Measurements from ENCODE around the gene CDK6.
"Not testable (repeated sequence)": the region's sequence is repeated elsewhere in the genome, so short reads cannot be mapped to it uniquely, and the experiment has no call there.

CDK6 gene

DNA sequence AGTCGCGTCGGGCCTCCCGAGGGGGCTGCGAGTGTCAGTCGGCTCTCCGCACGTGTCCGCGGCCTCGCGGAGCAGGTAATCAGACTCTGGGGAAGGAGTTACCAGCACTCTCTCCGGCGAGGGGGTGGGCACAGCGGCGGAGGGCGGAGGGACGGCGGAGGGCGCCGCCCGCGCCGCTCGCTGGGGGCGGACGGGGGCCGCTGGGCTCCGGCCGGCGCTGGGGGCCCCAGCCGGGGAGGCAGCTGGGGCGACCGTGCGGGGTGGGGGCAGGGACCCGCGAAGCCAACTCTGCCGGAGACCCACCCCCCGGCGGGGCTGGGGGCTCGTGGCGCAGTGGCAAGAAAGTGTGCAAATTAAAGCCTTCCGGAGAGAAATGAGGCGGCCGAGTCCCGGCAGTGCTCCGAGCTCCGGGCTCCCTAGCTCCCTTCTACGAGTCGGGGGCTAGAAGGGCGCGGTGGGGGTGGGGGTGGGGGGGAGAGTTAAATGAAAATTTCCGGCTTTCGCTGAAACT, at the start of gene CDK6:
TSS of gene CDK6 (minus strand) at position 85 of the 511 bp plus-strand sequence. CDS start 3,250 bp downstream, outside the sequence.
- peak; percentile 63 for DNase-seq (ENCODE audit: low spot score)

DNA sequence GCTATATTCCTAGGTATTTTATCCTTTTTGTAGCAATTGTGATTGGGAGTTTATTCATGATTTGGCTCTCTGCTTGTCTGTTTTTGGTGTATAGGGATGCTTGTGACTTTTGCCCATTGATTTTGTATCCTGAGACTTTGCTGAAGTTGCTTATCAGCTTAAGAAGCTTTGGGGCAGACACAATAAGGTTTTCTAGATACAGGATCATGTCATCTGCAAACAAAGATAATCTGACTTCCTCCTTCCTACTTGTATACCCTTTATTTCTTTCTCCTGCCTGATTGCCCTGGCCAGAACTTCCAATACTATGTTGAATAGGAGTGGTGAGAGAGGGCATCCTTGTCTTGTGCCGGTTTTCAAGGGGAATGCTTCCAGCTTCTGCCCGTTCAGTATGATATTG, 49.7 kb upstream of the CDK6 start:
- not testable (repeated sequence) for DNase-seq (ENCODE audit: low spot score)

DNA sequence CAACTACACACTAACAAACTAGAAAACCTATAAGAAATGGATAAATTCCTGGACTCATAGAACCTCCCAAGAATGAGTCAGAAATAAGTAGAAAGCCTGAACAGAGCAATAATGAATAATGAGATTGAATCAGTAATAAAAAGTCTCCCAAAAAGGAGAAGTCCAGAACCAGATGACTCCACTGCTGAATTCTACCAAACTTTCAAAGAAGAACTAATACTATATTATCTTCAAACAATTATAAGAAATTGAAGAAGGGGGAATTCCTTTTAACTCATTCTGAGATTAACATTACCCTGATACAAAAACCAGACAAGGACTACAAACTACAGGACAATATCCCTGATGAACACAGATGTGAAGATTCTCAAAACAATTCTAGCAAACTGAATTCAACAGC, 47.8 kb upstream of the CDK6 start:
- DNase-seq (ENCODE audit: low spot score), result no peak

DNA sequence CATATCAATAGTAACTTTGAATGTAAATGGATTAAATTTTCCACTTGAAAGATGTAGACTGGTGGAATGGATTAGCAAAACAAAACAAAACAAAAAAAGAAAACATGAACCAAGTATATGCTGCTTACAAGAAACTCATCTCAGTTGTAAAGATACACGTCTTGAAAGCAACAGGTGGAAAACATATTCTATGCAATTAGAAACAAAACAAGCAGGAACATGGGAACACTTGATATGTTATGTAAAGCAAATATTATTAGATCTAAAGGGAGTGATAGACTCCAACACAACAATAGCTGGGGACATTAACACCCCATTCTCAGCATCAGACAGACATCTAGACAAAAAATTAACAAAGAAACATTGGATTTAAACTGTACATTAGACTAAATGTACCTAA, 46.4 kb upstream of the CDK6 start:
- DNase-seq (ENCODE audit: low spot score), result no peak

DNA sequence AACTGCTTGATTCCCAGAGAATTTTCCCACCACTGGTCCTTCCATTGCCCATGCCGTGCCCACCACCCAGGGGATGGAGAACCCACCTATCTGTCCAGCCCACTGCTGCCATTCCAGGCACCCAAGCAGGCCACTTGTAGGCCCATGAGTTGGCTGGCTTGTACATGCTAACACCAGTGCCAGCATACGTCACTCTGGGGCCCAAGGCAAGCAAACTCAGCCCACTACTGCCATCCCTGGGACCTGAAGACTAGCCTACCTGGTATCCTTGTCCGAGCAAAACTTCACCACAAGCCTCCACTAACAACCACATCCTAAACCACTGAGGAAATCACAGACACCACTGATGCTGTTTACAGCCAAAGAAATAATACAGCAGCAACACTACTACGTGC, 44.7 kb upstream of the CDK6 start:
- no peak for DNase-seq (ENCODE audit: low spot score)

DNA sequence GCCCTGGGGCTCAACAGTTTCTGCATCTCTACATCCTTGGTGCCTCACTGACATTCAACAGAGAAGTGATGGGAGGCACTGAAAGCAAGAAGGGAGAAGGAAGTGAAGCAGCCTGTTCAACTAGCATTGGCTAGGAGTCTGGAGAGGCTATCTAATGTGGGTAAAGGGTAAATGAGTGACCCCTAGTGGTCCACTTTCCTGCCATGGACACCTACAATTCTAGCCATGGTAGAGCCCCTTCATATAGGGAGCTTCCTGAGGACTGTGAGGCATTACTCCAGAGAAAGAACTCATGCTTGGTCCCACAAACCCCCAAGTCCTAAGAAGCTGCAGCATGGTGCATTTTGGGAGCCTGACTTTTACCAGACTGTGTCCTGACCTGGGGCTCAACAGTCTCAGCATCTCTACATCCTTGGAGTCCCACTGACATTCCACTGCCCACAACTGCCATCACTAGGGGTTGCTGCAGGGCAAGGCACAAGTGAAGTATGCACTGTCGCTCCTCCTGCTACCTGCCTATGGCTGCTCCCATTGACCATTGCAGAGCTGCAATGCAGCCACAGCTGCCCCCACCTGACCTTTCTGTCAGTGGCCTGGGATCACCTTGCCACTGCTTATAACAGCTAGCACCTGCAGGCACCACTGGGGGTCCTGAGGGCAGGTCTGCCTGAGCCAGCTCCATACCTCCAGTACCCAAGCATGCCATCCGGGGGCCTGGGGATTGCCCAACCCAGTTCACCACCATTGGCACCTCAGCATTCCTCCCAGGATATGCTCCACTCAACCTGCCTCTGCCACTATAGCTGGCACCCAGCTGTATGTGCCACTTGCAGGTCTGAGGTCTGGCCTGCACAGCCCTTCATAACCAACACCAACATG, 44.1 kb upstream of the CDK6 start:
- DNase-seq (ENCODE audit: low spot score), result peak; percentile 25

DNA sequence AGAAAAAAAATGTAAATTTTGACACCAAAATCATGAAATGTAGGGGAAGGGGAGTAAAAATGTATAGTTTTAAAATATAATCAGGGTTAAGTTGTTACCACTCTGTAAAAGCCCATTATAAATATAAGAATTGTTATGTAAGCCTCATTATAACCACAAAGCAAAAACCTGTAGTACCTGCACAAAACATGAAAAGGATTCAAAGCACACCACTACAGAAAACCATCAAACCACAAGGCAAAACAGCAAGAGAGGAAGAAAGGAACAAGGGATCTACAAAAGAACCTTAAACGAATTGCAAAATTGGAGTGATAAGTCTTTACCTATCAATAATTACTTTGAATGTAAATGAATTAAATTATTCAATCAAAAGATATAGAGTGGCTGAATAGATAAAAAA, 41.0 kb upstream of the CDK6 start:
- DNase-seq (ENCODE audit: low spot score), result no peak

DNA sequence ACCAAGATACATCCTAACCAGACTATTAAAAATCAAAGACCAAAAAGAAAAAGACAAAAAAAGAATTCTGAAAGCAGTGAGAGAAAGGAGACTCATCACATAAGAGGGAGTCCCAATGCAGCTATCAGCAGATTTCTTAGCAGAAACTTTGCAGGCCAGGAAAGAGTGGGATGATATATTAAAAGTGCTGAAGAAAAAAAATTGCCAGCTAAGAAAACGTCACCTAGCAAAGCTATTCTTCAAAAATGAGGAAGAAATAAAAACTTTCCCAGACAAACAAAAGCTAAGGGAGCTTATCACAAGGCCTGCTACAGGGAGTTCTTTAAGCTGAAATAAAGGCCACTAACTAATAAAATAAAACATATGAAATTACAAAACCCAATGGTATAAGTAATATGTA, 40.5 kb upstream of the CDK6 start:
- no peak for DNase-seq (ENCODE audit: low spot score)

DNA sequence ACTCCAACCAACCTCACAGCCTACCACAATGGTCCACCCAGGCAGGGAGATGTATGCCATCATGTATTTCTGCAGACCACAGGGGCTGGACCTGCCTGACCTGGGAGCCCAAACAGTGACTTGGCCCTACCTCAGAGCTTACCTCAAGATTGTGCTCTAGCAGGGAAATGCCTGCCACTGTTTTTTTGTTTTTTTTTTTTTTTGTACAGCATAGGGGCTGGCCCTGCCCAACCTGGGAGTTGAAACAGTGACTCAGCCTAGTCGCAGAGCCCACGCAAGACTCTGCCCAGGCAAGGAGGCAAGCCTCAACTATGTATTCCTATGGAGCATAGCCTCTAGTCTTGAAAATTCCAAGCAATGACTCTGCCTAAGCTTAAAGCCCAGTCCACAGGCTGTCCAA, 39.3 kb upstream of the CDK6 start:
- DNase-seq (ENCODE audit: low spot score), result no peak

DNA sequence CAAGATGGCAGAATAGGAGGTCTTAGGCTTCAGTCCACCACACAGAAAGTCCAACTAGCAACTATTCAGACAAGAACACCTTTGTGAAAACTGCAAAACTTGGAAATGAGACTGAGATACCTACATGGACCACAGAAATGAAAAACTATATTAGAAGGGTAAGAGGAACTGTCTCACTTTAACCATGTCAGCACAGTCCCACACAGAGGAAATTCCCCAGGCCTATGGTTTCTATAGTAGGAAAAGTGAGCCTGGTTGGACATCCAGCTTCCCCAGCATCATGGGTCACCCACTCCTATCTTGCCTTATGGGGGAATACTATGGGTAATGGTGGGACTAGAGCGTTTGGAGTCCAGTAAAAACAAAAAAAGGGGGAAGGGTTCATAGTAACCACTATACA, 38.8 kb upstream of the CDK6 start:
- no peak for DNase-seq (ENCODE audit: low spot score)

DNA sequence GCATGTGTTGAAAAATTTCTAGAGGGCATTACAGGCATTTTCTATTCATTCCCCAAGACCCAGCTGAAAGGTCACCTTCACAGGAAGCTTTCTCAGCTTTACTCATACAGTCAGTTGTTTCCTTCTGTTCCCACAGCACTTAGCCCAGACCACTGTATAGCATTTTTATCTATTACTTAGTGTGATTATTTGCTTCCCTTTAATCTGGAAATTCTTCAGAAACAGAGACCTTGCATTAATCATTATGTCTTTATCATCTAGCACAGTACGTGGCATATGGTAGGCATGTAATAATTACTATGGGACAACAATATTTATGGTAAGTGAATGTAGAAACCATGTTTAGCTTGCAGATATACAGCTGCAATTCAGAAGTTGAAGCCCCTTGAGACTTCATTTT, 38.2 kb upstream of the CDK6 start:
- no peak for DNase-seq (ENCODE audit: low spot score)

DNA sequence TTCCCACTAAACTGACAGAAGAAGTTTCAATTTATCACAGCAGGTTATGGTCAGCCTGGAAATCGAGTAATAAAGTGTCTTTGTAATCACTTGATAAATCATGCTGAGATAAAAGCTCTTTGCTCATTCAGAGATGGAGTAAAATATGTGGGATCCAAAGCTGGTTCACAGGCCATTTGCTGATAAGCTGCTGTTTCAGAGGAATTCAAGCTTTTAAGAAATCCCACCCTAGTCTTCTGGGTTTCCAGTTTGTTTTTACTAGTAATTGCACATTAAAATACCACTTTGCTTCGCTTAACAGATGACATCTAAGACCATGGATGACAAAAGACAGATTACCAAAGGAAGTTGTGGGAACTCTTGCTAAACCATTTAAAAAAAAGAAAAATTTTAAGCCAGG, 37.4 kb upstream of the CDK6 start:
- no peak for DNase-seq (ENCODE audit: low spot score)

DNA sequence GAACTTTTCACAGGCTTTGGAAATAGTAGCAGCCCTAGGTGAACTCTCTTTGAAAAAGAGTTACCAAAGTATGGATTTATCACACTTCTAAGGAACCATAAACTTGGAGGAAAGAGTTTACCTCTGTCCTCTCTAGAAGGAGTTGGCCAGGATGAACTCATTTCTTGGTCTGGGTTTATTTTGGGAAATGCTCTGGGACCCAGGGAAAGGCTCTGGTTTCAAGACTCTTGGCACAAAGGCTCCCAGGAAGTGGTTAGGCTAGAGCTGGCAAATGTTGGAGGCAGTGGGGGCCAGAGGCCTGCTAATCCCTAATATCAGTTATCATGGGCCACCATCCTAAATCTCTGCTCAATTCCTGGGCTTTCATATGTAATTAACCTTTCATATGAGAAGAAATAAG, 36.3 kb upstream of the CDK6 start:
- no peak for DNase-seq (ENCODE audit: low spot score)

DNA sequence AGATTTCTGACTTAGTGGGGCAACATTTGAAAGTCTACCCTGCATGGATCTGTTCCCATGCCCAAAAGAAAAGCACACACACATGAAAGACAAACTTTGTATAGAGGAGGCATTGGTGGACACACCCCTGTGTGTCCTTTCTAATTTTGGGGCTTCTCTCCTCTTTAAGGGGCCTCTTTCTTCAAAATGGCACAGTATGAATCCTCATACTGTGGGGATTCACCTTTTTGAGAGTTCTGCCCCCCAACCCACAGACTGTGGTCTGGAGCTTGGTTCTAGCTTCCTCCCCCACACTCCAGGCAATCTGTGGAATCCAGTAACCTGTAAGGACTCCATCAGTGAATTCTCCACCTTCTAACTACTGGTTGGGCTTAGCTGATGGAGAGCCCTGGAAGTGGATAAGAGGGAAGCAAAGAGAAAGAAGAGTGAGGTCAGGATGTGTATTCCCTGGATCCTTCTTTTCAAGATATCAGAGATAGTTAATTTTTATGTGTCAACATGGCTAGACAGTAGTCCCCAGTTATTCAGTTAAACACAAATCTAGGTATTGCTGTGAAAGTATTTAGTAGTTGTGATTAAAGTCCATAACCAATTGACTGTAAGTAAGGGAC, 32.4 kb upstream of the CDK6 start:
- no peak for DNase-seq (ENCODE audit: low spot score)

DNA sequence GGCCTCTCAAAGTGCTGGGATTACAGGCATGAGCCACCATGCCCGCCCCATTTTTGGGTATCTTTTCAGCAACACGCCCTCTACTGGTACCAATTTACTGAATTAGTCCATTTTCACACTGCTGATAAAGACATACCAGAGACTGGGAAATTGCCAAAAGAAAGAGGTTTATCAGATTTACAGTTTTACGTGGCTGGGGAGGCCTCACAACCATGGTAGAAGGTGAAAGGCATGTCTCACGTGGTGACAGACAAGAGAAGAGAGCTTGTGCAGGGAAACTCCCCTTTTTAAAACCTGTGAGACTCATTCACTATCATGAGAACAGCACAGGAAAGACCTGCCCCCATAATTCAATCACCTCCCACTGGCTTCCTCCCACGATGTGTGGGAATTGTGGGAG, 27.8 kb upstream of the CDK6 start:
- peak; percentile 47 for DNase-seq (ENCODE audit: low spot score)

DNA sequence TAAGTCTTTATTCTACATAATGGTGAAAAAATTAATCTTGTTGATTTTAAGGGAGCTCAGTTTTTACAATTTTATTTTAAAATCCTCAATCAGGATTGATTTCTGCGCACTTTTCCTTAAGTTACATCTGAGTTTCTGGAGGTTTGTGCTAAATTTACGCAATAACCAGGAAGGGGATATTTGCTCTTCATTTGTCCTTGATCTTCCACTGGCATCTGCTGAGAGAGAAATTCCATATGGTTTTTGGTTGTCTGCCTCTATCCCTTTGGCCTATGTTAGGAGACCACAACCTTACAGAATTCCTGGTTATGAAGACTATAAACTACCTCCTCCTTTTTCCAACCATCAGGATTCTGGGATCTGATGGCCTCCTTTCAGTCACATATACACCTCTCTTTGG, 20.1 kb upstream of the CDK6 start:
- DNase-seq (ENCODE audit: low spot score), result no peak

DNA sequence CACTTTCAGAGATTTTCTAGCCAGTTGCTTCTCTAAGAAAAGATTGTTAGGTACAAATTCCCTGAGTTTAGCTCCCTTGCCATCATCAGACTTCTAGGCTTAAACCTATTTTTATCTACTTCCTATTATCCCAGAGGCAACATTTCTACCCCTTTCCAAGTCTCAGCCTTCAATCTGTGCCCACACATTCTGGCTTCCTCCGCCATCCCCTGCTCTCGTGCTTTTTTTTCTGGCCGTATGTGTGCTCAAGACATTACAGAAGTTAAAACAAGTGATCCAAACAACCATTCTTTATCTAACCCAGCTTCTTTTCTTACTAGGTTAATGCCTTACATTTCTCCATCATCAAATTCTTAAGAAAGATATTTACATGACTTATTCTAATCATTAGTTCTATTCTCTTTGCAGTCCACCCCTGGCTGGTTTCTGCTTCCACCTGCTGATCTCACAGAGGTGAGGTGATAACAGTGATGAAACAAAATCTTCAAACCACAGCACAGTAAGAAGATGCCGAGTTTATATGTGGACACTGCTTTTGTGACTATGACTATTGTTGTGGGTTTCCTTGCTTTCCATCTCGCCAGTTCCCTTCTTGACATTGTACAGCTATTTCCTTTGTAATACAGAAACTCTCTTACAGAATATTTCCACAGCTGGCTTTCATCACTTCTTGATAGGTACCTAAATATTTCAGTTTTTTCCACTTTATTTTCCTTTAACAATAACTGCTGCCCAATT, 18.3 kb upstream of the CDK6 start:
- DNase-seq (ENCODE audit: low spot score), result no peak

DNA sequence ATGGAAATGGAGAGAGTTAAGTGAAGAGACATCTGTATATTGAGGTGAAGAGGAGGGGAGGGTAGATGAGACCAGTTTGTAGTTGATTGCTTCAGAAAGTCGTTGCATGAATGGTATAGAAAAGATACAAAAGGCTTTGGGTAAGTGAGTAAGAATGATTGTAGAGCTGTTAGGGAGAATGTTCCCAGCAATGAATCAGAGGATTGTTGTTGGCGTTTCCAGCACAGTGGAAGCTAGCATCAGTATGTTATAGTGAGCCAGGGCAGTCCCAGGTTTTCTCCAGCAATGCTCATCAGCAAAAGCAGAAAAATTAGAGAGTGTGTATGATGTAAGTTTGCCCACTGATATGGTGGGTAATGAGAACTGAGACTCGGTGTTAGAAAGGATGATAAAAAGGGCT, 15.4 kb upstream of the CDK6 start:
- DNase-seq (ENCODE audit: low spot score), result no peak

DNA sequence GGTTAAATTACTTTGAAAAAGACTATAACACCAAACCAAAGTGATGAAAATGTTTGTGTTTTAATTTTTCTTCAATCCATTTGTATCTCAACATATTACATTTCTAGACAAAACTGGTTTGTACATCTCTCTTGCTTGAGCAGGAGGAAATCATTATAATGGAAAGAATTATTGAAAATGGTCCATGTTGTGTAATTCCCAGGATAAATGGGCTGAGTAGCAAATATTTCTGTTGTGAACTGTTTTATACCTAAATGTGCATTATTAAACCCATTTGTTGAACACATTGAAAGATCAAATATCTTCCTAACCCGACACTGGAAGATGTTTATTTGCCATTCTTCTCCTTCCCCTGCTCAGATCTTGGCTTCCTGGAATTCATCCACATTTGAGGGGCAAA, 14.1 kb upstream of the CDK6 start:
- no peak for DNase-seq (ENCODE audit: low spot score)

DNA sequence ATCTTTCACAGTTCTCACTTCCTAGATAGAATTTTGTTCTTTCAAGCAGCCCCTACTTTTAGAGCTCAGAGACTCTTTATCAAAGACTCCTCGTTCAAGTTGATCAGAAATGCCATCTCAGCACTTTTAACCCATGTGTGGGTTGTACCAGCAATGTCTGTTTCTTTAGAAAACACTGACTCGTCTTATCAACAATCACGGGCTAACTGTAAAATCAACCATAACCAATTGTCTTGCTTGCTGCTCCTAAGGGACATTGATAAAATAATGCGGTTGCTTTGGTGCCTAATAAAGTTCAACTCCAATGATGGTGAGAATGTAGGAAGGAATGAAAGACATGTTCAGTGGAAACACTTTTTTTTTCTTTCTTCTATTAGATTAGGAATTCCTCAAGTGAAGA, 12.9 kb upstream of the CDK6 start:
- DNase-seq (ENCODE audit: low spot score), result no peak

DNA sequence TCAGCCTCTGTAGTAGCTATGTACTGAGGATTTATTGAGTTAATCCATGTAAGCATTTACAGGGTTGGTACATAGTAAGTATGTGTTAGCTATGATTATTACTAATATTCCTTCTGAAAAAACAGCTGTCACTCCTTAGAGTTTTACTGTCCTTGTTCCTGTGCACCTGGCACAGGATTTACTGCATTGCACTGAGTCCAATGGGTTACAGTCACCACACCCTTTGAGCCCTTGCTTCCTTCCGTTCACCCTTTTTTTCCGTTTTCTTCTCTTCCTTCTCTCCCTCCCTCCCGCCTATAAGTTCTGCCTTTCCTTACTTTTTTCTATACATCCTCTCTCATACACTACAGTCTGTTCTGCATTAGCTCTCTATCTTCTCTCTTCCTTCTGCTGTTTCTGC, 12.5 kb upstream of the CDK6 start:
- DNase-seq (ENCODE audit: low spot score), result no peak

DNA sequence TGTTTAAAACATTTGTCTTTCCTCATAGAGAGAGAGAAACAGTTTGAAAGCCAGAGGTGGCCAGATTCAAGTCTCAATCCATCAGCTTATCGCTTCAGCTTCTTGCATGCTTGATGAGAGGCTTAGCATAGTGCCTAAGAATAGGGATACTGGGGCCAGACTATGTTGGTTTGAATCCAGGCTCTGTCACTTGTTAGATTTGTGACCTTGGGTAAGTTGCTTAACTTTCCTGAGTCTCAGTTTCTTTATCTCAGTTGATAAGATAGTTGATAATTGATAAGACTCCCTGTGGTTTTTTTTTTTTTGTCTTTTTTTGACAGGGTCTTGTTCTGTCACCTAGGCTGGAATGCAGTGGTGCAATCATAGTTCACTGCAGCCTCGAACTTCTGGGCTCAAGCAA, 12.1 kb upstream of the CDK6 start:
- DNase-seq (ENCODE audit: low spot score), result no peak

DNA sequence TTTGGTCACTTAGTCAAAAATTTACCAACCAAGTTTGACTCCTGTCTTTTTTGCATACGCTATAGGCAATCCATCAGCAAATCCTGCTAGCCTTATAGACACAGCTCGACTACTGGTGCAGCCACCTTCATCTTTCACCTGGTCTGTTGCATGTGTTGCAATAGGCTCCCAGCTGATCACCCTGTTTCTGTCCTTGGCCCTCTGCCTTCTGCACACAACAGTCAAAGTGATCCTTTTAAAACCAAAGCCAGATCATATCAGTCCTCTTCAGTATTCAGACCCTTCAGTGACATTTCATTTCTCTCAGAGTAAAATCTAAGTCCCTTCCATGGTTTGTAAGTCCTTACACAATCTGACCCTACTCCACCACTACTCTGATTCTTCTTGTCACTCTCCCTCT, 10.9 kb upstream of the CDK6 start:
- DNase-seq (ENCODE audit: low spot score), result no peak
